Neuronal stem cell (in vitro differentiated cells): ENCODE data around the gene IVD.
A peak's percentile ranks its signal among the peaks of the same experiment; 100 is the strongest.

Source experiments
- DNase-seq: peaks from one replicate; pipeline ENCODE4 v3.0.0-alpha.2; 2013; ENCODE audit warnings: low spot score
- H2AFZ ChIP-seq: one replicate; pipeline ENCODE4 v1.6.1; 2013; ENCODE audit warnings: mild to moderate bottlenecking, low read length, inconsistent platforms
- H2AK5ac ChIP-seq: 2 replicates; pipeline ENCODE4 v1.6.1; 2013; ENCODE audit warnings: low read depth, mild to moderate bottlenecking, inconsistent platforms, low read length, moderate library complexity, mixed read lengths
- H2BK120ac ChIP-seq: 2 replicates; pipeline ENCODE4 v1.6.1; 2013; ENCODE audit warnings: low read depth, mild to moderate bottlenecking, inconsistent platforms, low read length, moderate library complexity, mixed read lengths
- H2BK12ac ChIP-seq: one replicate; pipeline ENCODE4 v1.6.1; 2013; ENCODE audit warnings: low read length, inconsistent platforms
- H2BK15ac ChIP-seq: 2 replicates; pipeline ENCODE4 v1.6.1; 2013; ENCODE audit warnings: mild to moderate bottlenecking, low read length, inconsistent platforms, mixed read lengths
- H2BK5ac ChIP-seq: one replicate; pipeline ENCODE4 v1.6.1; 2013; ENCODE audit warnings: inconsistent platforms, mild to moderate bottlenecking, low read length, moderate library complexity
- H3K14ac ChIP-seq: one replicate; pipeline ENCODE4 v1.6.1; 2013; ENCODE audit warnings: low read length, inconsistent platforms
- H3K18ac ChIP-seq: 2 replicates; pipeline ENCODE4 v1.6.1; 2013; ENCODE audit warnings: low read length, inconsistent platforms
- H3K23ac ChIP-seq: 2 replicates; pipeline ENCODE4 v1.6.1; 2013; ENCODE audit warnings: low read depth, mild to moderate bottlenecking, mixed read lengths, low read length, inconsistent platforms; ENCODE audit not compliant: poor library complexity
- H3K27ac ChIP-seq: replicated peaks from 3 replicates; pipeline ENCODE4 v1.5.1; 2013; ENCODE audit warnings: low read length, inconsistent platforms
- H3K27me3 ChIP-seq, 3 experiments: 2 replicates each; pipeline ENCODE4 v1.6.1; 2013; ENCODE audit warnings: low read length in 3 of 3, mild to moderate bottlenecking in 2 of 3, inconsistent platforms in 1 of 3, low read depth in 1 of 3, mixed read lengths in 1 of 3, moderate library complexity in 1 of 3; ENCODE audit not compliant: control insufficient read depth in 3 of 3, insufficient read depth in 3 of 3
- H3K36me3 ChIP-seq, 2 donors: replicated peaks in 1 of 2; 2 replicates each; pipeline ENCODE4 v1.6.1; 2013; ENCODE audit warnings: low read length in 2 of 2; ENCODE audit not compliant: control insufficient read depth in 2 of 2, insufficient read depth in 2 of 2
- H3K4ac ChIP-seq: 2 replicates; pipeline ENCODE4 v1.6.1; 2013; ENCODE audit warnings: inconsistent platforms, mild to moderate bottlenecking, low read length, moderate library complexity
- H3K4me1 ChIP-seq, 2 donors: 1 replicate in 1 of 2; 2 replicates in 1 of 2; pipeline ENCODE4 v1.6.1; 2013; ENCODE audit warnings: low read length in 2 of 2, low read depth in 1 of 2; ENCODE audit not compliant: control insufficient read depth in 2 of 2, insufficient read depth in 1 of 2
- H3K4me2 ChIP-seq: one replicate; pipeline ENCODE4 v1.6.1; 2013; ENCODE audit warnings: mild to moderate bottlenecking, low read length, inconsistent platforms; ENCODE audit not compliant: insufficient read depth, poor library complexity, severe bottlenecking
- H3K4me3 ChIP-seq, 2 donors: 2 replicates each; pipeline ENCODE4 v1.5.1; 2013; ENCODE audit warnings: low read length in 2 of 2, mild to moderate bottlenecking in 2 of 2, inconsistent platforms in 1 of 2, moderate library complexity in 1 of 2
- H3K79me1 ChIP-seq: one replicate; pipeline ENCODE4 v1.6.1; 2013; ENCODE audit warnings: low read depth, mild to moderate bottlenecking, inconsistent platforms, low read length, moderate library complexity
- H3K9ac ChIP-seq: one replicate; pipeline ENCODE4 v1.6.1; 2013; ENCODE audit warnings: mild to moderate bottlenecking, low read depth, low read length, inconsistent platforms; ENCODE audit not compliant: poor library complexity
- H3K9me3 ChIP-seq, 2 donors: replicated peaks in 1 of 2; 2 replicates each; pipeline versions ENCODE3 to v1.6.1; 2013; ENCODE audit warnings: low read length in 2 of 2, mild to moderate bottlenecking in 2 of 2, inconsistent platforms in 1 of 2, low read depth in 1 of 2, mixed read lengths in 1 of 2, moderate library complexity in 1 of 2; ENCODE audit not compliant: control insufficient read depth in 2 of 2, insufficient read depth in 1 of 2
- H4K8ac ChIP-seq: one replicate; pipeline ENCODE4 v1.6.1; 2013; ENCODE audit warnings: low read depth, mild to moderate bottlenecking, inconsistent platforms, low read length, moderate library complexity
- H4K91ac ChIP-seq: one replicate; pipeline ENCODE4 v1.6.1; 2013; ENCODE audit warnings: low read length, low read depth, mild to moderate bottlenecking, inconsistent platforms; ENCODE audit not compliant: poor library complexity
- WGBS, 2 donors: extraction: QIAGEN DNeasy Blood & Tissue Kit; methylation state at CpG; one replicate each; pipeline ENCODE4 v1.1.7; 2013; ENCODE audit warnings: missing lambda C conversion rate in 2 of 2, mixed read lengths in 1 of 2; ENCODE audit not compliant: insufficient read length in 2 of 2, insufficient replicate concordance in 1 of 2; ENCODE audit errors: extremely low coverage in 2 of 2; 5-methylcytosine and 5-hydroxymethylcytosine counted together

IVD gene

DNA sequence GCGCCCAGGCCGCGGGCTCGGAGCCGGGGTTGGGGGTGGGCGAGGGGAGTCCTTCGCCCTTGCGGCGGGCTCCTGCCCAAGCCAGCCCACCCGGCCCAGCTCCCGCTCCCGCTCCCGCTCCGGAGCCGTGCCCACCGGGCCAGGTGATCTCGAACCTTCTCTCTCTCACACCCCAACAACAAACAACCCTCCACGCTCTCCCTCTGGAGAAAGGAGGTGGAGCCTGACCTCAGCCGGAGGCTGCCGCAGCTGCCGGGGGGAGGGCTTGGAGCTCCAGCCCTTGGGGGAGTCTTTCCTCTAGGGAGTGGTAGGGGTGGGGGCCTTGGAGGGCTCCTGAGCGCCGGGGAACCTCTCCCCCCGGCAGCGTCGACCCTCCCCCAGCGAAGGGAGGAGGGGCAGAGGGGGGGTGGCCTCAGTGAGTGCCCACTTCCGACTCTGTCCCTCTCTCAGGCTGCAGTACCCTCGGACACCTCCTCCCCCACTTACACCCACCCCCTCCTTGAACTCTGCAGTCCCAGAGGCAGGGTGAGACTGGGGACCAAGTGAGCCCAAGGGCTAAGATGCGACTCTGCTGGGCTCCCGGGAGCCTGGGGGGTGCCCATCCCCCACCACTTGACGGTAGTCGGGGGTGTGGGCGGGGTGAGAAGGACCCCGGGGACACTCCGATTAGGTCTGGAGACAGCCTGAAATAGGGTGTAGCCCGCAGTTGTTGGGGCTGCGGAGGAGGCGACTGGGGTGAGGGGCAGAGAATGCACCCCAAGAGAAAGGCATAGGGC is 30.7 kb downstream of the IVD start:
- Histone ChIP-seq H3K9ac (peak overlapping the region; percentile 79), H3K4me1 (peaks cover 30 to 39% of the 10 kb centered on the region in 2 donors)

DNA sequence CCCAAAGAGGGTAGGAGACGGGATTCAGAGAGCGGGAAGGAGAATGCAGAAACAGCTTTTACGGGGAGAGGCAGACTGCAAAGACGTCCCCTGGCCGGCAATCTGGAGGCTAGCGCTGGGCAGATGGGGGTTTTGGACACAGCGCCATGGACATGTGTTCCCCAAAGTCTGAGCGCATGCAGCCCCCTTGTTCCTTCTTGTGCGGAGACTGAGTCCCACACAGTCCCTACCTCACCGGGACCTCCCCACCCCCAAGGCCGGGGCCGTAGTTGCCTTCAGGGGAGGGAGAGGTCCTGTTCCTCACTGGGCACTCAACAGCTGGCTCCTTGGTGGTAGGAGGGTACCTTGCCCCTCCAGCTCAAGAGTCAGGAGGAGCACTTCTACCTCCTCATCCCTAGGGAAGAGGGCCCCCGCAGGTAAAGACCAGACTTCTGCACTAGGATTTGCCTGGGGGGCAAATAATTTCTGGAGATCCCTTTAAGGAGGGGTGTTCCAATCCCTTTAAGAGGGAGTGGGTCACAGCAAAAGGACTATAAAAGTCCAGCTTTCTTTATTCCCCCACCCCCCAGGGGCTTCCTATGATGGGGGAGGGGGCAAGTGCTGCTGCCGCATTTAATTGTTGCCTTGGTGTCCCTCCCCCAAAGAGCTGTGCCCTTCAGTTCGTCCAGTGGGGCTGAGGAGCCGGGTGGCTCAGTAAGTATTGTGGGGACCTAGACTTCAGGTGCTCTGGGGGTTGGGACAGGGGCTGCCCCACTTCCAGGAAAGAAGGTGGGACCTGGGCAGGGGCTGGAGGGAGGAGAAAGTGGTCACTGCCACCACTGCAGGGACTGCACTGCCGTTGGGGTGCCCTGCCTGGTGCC is 31.5 kb downstream of the IVD start:
- Histone ChIP-seq H4K91ac (no peak overlapping the region), H3K18ac (peak overlapping the region; percentile 86), H3K27ac (no peak overlapping the region), H2BK5ac (peak overlapping the region; percentile 63), H3K9me3 (no peaks in the 10 kb centered on the region), H3K4me2 (peak overlapping the region; percentile 95), H4K8ac (peak overlapping the region; percentile 75), H2AFZ (peak overlapping the region; percentile 94), H3K4me1 (peaks cover 30 to 39% of the 10 kb centered on the region in 2 donors), H3K14ac (peak overlapping the region; percentile 90), H3K4ac (no peak overlapping the region), H3K23ac (peak overlapping the region; percentile 60), H2AK5ac (peak overlapping the region; percentile 91), H3K79me1 (peaks cover 7% of the 10 kb centered on the region), H3K9ac (peak overlapping the region; percentile 79), H2BK15ac (peak overlapping the region; percentile 93), H2BK120ac (no peak overlapping the region), H3K4me3 (peak overlapping the region; percentile 47 to 71), H2BK12ac (no peak overlapping the region), H3K36me3 (no peaks in the 10 kb centered on the region), H3K27me3 (peaks cover 3 to 66% (median 53%) of the 10 kb centered on the region in 3 experiments)
- WGBS, 2 donors: no CpG with 5 or more reads among the region's 17 CpGs
- DNase-seq: no peak

More for the DNA sequence above, 30.7 kb downstream of the IVD start:
- no peak overlapping the region for H4K91ac ChIP-seq
- peak overlapping the region; percentile 86 for H3K18ac ChIP-seq
- peaks cover 3 to 66% (median 53%) of the 10 kb centered on the region in 3 experiments for H3K27me3 ChIP-seq
- no peak overlapping the region for H2BK12ac ChIP-seq
- H2AFZ ChIP-seq: peak overlapping the region; percentile 94
- peak overlapping the region; percentile 47 to 71 for H3K4me3 ChIP-seq
- H2BK15ac ChIP-seq: peak overlapping the region; percentile 73
- peak overlapping the region; percentile 57 for H2BK5ac ChIP-seq
- no peak overlapping the region for H2BK120ac ChIP-seq
- H3K4me2 ChIP-seq: peak overlapping the region; percentile 95
- no peak for DNase-seq
- peak overlapping the region; percentile 44 for H3K23ac ChIP-seq
- H3K4ac ChIP-seq: peak overlapping the region; percentile 66
- H3K14ac ChIP-seq: peak overlapping the region; percentile 41
- peaks cover 1% of the 10 kb centered on the region for H3K79me1 ChIP-seq
- H4K8ac ChIP-seq: peak overlapping the region; percentile 75
- H2AK5ac ChIP-seq: peak overlapping the region; percentile 30
- H3K27ac ChIP-seq: no peak overlapping the region
- H3K9me3 ChIP-seq: no peaks in the 10 kb centered on the region
- WGBS, 2 donors: no CpG with 5 or more reads among the region's 39 CpGs
- no peaks in the 10 kb centered on the region for H3K36me3 ChIP-seq

DNA sequence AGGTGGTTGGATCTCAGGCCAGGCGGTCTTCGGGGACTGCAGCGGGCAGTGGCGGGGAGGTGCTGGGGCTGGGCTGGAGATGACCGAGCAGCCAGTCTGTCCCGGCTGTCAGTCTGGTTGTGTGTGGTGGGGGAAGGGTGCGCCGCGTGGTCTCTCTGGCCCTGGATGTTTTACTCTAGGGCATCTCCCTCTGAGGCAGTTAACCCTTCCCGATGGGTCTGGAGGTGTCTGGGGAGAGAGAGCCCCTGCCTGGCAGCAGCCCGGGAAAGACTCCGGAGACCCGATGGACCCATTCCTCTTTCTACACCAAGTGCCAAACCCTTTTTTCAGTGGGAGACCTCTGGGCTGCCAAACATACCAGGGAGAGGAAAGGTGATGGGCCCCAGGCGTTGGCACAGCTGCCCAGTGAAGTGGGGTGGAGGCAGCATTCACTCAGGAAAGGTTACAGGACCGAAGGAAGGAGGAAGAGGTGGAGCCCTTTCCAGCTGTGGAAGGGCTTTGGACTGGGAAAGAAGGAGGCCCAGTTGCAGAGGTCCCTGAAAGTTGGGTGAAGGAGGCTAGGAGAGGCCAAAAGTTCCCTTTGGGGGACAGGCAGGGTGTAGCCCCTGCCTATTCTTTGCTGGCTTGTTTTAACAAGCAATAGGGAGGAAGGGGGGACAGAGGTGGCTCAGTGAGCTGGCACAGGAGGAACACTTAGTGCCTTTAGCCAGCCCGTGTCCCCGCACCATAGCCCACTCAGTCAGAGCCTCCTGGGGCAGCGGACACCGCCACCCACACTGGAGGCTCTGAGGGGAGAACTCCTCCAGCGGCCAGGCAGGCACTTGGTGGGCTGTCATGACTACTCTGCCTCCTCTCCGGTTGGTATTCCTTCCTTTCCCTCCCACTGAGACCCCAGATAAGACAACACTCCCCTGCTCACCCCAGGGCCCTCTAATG is 32.4 kb downstream of the IVD start:
- H3K27ac ChIP-seq: no peak overlapping the region
- peaks cover 33 to 46% of the 10 kb centered on the region in 2 donors for H3K4me1 ChIP-seq
- H3K36me3 ChIP-seq: no peaks in the 10 kb centered on the region
- no CpG with 5 or more reads among the region's 21 CpGs for WGBS, 2 donors
- no peaks in the 10 kb centered on the region for H3K9me3 ChIP-seq
- H4K8ac ChIP-seq: no peak overlapping the region
- peak overlapping the region; percentile 63 for H2BK5ac ChIP-seq
- H3K4me3 ChIP-seq: peak overlapping the region in 1 of 2 donors; percentile 57
- H4K91ac ChIP-seq: no peak overlapping the region
- peak overlapping the region; percentile 73 for H3K18ac ChIP-seq
- no peak for DNase-seq
- peak overlapping the region; percentile 91 for H2AK5ac ChIP-seq
- peak overlapping the region; percentile 93 for H2BK15ac ChIP-seq
- H2BK120ac ChIP-seq: no peak overlapping the region
- peak overlapping the region; percentile 60 for H3K23ac ChIP-seq
- peaks cover 3 to 66% (median 51%) of the 10 kb centered on the region in 3 experiments for H3K27me3 ChIP-seq
- peak overlapping the region; percentile 90 for H3K14ac ChIP-seq
- no peak overlapping the region for H3K4ac ChIP-seq
- peaks cover 11% of the 10 kb centered on the region for H3K79me1 ChIP-seq
- no peak overlapping the region for H2AFZ ChIP-seq
- peak overlapping the region; percentile 51 for H3K9ac ChIP-seq
- H2BK12ac ChIP-seq: peak overlapping the region; percentile 36
- no peak overlapping the region for H3K4me2 ChIP-seq
